Lung (tissue), 12 donors: Measurements from ENCODE around the gene DRP2. TPM values are rescaled to one million over a fixed set of nuclear protein-coding genes. Genes with fewer than 3 reads are reported as not detected.

Experiments
- ATAC-seq: fragments of 200-7000 bp; cut with Tn5 transposase; one replicate; pipeline ENCODE4 v1.9.1; 2020; ENCODE audit warnings: moderate number of reproducible peaks; ENCODE audit not compliant: insufficient read depth, low FRiP score
- DNase-seq, 3 donors: peaks; one replicate each; pipeline ENCODE4 v3.0.0-alpha.2; 2013 to 2017
- H3K27ac ChIP-seq, 2 donors: one replicate each; pipeline ENCODE4 v1.5.1; 2013; ENCODE audit warnings: mild to moderate bottlenecking in 2 of 2, moderate library complexity in 2 of 2, control low read depth in 1 of 2, inconsistent platforms in 1 of 2, low read depth in 1 of 2, low read length in 1 of 2
- H3K27me3 ChIP-seq, 3 donors: one replicate each; pipeline ENCODE4 v1.5.1; 2013; ENCODE audit warnings: low read length in 2 of 3; ENCODE audit not compliant: control insufficient read depth in 3 of 3, insufficient read depth in 3 of 3
- H3K36me3 ChIP-seq, 4 donors: one replicate each; pipeline ENCODE4 v1.5.1; 2013; ENCODE audit warnings: low read length in 4 of 4, mild to moderate bottlenecking in 1 of 4, moderate library complexity in 1 of 4; ENCODE audit not compliant: control insufficient read depth in 4 of 4, insufficient read depth in 4 of 4
- H3K4me1 ChIP-seq, 5 donors: one replicate each; pipeline ENCODE4 v1.5.1; 2013; ENCODE audit warnings: low read length in 5 of 5, mild to moderate bottlenecking in 2 of 5, moderate library complexity in 1 of 5; ENCODE audit not compliant: control insufficient read depth in 5 of 5, insufficient read depth in 5 of 5
- H3K4me3 ChIP-seq: one replicate; pipeline ENCODE4 v1.5.1; 2013; ENCODE audit warnings: mild to moderate bottlenecking, control low read depth, moderate library complexity
- H3K9ac ChIP-seq, 2 donors: one replicate each; pipeline ENCODE4 v1.5.1; 2013; ENCODE audit warnings: low read length in 2 of 2, control low read depth in 1 of 2; ENCODE audit not compliant: insufficient read depth in 1 of 2
- H3K9me3 ChIP-seq, 4 donors: one replicate each; pipeline ENCODE4 v1.5.1; 2013; ENCODE audit warnings: low read length in 3 of 4, mild to moderate bottlenecking in 1 of 4, moderate library complexity in 1 of 4; ENCODE audit not compliant: control insufficient read depth in 4 of 4, insufficient read depth in 3 of 4
- WGBS, 2 donors: extraction: QIAGEN DNeasy Blood & Tissue Kit; methylation state at CpG; one replicate each; pipeline ENCODE4 v1.1.7; 2013; 5-methylcytosine and 5-hydroxymethylcytosine counted together
- polyA plus RNA-seq, 2 donors: library from polyadenylated mRNA; stranded (reverse); fragments of 200-250 nt; gene quantifications; one replicate each; pipeline ENCODE4 v1.2.1, GENCODE V29; 2013
- total RNA-seq, 2 donors: library from RNA; depleted of rRNA in 1 of 2; stranded (reverse); fragments of >200 nt in 1 of 2; gene quantifications; one replicate each; pipeline ENCODE4 v1.2.1, GENCODE V29; 2014 to 2021
- TF ChIP-seq, protein P1 (sequence below): IDR thresholded peaks from 2 replicates; pipeline ENCODE4 v1.5.1; 2012; ENCODE audit warnings: mild to moderate bottlenecking; ENCODE audit errors: control extremely low read depth, extremely low read depth
- donor health status: control.
- donor health status: control.
- donor health status: Bipolar disorder and iron deficiency.
- donor health status: healthy.
- donor health status: DM: yes; HTN: yes; CAD: no.

The DRP2 gene
- total and polyA plus RNA-seq, 4 donors = 0.01 to 0.74 (median 0.03) TPM; not detected in 1

GRCh38 chrX:101252634-101253033 lies 33.0 kb downstream of the DRP2 start:
- 61 to 71% methylated on average over 2 of the region's 2 CpGs for WGBS, 2 donors
- H3K27ac ChIP-seq = no peak overlapping the region
- no peak overlapping the region for H3K9ac ChIP-seq
- DNase-seq (no peak), ATAC-seq (no peak)
- TF ChIP-seq, protein P1, sequence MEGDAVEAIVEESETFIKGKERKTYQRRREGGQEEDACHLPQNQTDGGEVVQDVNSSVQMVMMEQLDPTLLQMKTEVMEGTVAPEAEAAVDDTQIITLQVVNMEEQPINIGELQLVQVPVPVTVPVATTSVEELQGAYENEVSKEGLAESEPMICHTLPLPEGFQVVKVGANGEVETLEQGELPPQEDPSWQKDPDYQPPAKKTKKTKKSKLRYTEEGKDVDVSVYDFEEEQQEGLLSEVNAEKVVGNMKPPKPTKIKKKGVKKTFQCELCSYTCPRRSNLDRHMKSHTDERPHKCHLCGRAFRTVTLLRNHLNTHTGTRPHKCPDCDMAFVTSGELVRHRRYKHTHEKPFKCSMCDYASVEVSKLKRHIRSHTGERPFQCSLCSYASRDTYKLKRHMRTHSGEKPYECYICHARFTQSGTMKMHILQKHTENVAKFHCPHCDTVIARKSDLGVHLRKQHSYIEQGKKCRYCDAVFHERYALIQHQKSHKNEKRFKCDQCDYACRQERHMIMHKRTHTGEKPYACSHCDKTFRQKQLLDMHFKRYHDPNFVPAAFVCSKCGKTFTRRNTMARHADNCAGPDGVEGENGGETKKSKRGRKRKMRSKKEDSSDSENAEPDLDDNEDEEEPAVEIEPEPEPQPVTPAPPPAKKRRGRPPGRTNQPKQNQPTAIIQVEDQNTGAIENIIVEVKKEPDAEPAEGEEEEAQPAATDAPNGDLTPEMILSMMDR = no peak
- H3K27me3 ChIP-seq = peaks cover 0 to 26% (median 2%) of the 10 kb centered on the region in 3 donors
- no peak overlapping the region for H3K4me3 ChIP-seq
- H3K36me3 ChIP-seq = no peaks in the 10 kb centered on the region
- H3K4me1 ChIP-seq = no peaks in the 10 kb centered on the region
- no peaks in the 10 kb centered on the region for H3K9me3 ChIP-seq

DNA sequence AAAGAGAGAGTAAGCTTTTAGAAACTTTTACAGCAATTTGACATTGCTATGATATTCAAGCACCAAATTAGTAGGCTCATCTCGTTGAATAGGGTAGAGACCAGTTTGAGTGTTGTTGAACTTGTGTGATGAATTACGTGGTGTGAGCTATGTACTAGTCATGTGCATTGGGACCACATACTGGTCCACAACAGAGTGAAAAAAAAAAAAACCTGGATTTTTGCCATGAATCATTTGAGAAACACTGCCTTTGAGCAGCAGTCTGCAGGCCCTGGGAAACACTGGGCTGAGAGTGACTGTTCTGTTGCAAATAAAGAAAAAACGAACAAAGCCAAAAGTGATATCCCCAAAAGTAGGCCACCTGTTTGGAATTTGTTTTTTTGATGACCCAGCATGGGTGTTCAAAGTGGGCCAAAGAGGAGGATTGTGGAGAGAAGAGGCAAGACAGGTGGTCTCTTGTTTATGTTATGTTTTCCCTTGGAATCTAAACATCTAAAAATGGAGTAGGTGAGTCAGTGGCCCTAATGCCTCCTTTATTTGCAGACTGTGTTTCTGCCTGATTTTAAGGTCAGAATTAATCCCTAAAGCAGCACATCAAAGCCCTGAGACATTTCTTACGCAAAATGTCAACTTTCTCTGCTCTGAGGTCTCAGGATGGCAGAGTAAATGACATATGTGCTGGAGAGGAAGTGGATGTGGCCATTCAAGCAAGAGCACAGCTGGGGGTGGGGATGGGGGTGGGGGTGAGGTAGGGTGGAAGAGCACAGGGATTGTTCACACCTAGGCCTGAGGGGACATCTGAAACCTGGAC lies 38.1 kb downstream of the DRP2 start:
- Histone ChIP-seq H3K27ac (no peak overlapping the region), H3K36me3 (no peaks in the 10 kb centered on the region), H3K4me3 (no peak overlapping the region), H3K27me3 (peaks cover 0 to 30% (median 5%) of the 10 kb centered on the region in 3 donors), H3K9ac (no peak overlapping the region), H3K4me1 (no peaks in the 10 kb centered on the region), H3K9me3 (no peaks in the 10 kb centered on the region)
- ATAC-seq (no peak), DNase-seq (peak in 2 of 3 donors; percentile 12 to 24)
- TF ChIP-seq, protein P1 = no peak
- WGBS, 2 donors = 60 to 71% methylated on average over 4 of the region's 4 CpGs

- ATAC-seq (no peak), DNase-seq (no peak)
- WGBS, 2 donors = 85 to 97% methylated on average over 11 of the region's 11 CpGs
- no peaks in the 10 kb centered on the region for H3K4me1 ChIP-seq
- TF ChIP-seq, protein P1 = no peak
- H3K9ac ChIP-seq = no peak overlapping the region
- no peak overlapping the region for H3K4me3 ChIP-seq
- H3K27me3 ChIP-seq = peaks cover 0 to 28% (median 8%) of the 10 kb centered on the region in 3 donors
- no peak overlapping the region for H3K27ac ChIP-seq
- no peaks in the 10 kb centered on the region for H3K36me3 ChIP-seq
- H3K9me3 ChIP-seq = no peaks in the 10 kb centered on the region
Measured at GRCh38 chrX:101258259-101258581, 38.6 kb downstream of the DRP2 start.
